ENCODE data around the gene ARHGAP19.

Gene ARHGAP19

DNA sequence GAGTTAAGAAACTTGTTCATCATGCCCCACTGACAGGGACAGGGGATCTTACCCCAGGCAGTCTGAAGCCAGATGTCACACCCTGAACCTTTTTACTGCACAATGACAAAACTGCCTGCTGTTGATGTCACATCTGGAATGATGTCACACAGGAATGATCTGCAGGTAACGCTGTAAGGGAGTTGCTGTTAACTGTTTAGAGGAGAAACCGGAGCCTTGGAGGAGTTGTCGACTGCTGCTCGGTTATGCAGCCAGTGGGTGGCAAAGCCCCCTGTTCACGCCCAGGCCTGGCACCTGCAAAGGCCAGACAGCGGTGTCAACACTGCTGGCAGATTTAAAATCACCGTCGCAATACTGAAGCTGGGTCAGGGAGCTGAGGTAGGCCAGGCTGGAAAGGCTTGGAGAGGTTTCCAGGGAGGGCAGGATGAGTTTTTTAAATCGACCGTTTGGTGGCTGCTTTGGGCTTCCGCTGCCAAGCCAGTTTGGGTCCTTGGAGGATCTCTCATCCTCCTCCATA, 96.7 kb downstream of the ARHGAP19 start:
- no peak for DNase-seq (ENCODE audit: low read depth in 2 of 2)

DNA sequence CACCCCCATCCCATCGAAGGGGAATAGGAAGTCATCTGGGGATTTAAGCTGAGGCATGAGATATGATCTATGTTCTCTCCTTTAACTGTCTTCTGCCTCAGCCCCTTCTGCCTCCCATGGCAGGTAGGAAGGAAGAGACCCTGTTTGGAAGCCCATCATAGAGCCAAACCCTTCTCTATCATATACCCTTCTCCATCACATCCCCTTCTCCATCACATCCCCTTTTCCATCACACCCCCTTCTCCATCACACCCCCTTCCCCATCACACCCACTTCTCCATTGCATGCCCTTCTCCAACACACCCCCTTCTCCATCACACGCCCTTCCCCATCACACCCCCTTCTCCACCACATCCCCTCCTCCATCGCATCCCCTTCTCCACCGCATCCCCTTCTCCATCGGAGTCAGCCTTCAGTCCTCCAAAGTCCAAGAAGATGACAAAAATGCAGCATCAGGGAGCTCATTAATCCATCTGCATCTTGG, 99.4 kb downstream of the ARHGAP19 start:
- no peak for DNase-seq (ENCODE audit: low read depth in 2 of 2)

DNA sequence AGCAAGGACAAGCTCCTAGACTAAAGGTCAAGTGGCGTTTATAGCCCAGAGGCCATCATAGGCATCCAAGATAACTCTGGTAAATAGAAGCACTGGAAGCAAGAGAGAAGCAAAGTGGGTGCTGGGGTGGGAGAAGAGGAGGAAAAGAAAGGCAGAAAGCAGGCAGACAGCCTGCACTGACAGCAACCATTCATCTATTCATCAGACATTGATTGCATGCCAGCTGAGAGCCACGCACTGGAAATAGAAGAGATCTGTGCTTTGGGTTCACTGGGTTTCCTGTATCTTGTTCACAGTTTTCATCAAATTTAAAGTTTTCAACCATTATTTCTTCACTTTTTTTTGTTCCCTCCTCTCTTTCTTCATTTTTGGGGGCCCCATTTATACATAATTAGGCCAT, 102.0 kb downstream of the ARHGAP19 start:
- DNase-seq (ENCODE audit: low read depth in 2 of 2), result no peak

DNA sequence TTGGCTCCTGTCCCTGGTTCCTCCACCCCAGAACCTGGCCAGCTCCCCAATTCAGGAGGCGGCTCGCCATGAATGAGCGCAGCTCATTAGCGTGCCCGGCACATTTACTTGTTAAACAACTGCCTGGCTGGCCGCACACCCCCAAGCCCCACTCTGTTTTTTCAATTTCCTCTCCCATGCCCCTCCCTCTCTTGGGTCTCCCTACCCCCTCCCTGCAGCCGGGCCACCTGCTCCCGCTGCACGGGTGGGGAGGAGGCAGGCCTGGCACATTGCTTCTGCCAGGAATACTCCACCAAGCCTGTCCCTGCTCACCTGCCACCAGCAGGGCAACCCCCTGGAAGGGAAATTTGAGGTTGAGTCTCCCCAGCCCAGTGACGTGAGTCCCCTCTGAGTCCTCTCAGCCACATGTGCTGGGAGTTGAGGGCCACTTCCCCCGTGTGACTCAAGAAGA, 104.2 kb downstream of the ARHGAP19 start:
- DNase-seq (ENCODE audit: low read depth in 2 of 2), result no peak

DNA sequence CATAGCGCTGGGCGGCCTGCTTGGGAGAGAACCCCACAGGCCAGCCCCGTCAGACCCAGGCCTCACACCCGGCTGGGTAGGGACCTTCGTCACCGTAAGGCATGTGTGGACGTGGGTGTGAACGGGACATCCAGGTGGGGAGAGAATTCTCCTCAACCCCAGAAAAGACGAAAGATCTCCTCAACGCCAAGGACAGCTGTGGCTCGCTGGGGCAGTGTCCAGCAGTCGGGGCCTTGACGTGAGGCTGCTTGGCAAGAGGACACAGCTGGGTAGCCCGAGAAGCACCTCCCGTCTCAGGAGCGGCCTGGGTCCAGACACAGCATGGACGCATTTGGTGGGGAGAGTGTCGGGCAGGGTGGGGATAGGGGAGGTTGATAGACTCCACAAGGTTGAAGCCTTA, 105.5 kb downstream of the ARHGAP19 start:
- DNase-seq (ENCODE audit: low read depth in 2 of 2), result no peak

DNA sequence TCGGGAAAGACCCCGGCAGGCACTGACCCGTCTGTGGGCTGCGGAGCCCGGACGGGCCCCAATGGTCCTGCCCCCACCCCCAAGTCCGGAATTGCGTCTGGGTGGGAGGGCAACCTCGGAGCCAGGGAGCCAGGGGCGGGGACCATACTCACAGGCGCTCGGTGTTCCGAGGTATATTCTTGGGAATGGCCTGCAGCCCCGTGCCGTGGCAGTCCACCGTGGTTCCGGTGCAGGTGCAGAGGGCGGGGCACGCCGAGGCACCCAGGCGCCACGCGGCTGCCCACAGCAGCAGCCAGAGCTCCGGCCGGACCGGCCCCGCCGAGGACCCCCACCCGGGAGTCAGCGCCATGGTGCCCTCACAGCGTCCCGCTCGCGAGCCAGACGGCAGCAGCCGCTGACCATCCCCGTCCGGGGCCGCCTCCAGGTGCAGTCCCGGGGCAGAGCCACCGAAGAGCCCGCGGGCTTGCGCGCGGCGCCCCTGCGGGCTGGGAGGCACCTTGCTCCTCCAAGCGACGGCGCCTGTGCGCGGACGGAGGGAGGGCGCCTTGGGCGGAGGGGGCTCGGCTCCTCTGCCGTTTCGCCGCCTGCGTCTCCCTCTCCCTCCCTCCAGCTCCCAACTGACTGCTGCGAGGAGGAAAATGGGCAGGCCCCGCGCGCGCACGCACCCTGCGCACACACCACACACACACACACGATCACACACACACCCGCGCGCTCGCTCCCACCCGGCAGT, 106.9 kb downstream of the ARHGAP19 start, which contains the start of gene SLIT1:
TSS of gene SLIT1 (minus strand) at position 634 of the 733 bp plus-strand sequence. CDS start at position 349, 285 bp downstream.
- no peak for DNase-seq (ENCODE audit: low read depth in 2 of 2)

DNA sequence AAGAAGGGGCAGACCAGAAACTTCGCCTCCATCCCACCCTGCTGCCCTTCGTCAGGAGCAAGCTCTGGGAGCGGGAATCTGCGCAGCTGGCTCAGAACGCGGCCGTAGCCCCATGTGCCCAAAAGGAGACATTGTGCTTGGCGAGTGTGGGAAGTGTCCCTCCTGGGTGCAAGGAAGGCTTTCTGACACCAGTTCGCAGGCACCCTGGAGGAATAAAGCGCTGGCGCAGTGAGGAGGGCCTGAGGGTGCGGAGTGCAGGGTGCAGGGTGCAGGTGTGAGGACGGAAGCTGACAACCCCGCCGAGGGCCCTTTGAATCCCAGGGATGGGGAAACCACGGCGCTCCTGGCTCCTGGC, 107.5 kb downstream of the ARHGAP19 start:
- DNase-seq (ENCODE audit: low read depth in 2 of 2), result no peak

DNA sequence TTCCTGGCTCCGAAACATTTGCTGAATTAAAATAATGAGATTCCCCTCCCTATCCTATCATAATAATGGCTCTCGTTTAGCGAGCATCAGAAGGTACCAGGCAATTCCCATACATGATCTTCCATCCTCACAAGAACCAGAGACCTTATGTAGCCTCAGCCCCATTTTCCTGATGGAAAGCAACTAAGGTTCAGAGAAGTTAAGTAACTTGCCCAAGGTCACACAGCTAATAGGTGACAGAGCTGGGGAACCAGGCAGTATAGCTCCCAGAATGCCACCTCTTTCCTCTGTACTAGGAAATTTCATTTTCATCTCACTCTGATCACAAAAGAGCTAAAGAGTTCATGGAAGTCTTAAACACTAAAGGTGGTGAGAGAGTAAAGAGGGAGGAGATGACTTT, 109.1 kb downstream of the ARHGAP19 start:
- DNase-seq (ENCODE audit: low read depth in 2 of 2), result no peak

DNA sequence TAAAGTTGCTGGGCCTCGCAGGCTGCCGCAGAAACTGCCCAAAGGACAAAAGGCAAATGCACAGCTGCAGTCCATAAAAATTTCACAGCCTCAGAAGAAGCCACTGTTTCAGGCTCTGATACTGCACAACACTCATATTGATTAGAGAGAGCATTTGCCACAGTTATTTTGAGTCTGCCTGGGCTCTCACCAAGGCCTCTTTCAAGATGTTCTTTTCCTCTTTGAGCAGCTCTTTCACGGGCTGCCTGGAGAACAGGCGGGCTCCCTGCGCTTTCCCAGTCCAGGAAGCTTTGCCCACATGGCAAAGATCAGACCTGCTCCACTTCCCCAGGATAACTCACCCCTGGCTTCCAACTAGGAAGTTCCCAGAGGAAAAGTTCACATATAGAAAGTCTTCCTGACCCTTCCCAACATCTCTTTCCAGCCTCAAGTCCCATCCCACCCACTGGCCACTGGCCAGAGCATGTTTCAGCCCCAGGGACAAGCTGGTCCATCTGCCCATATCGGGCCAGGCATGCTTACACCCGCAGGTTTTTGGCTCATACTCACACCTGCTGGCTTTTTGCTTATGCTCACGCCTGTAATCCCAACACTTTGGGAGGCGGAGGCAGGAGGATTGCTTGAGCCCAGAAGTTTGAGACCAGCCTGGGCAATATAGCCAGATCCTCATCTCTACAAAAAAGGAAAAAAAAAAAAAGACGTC, 110.0 kb downstream of the ARHGAP19 start:
- no peak for DNase-seq (ENCODE audit: low read depth in 2 of 2)

DNA sequence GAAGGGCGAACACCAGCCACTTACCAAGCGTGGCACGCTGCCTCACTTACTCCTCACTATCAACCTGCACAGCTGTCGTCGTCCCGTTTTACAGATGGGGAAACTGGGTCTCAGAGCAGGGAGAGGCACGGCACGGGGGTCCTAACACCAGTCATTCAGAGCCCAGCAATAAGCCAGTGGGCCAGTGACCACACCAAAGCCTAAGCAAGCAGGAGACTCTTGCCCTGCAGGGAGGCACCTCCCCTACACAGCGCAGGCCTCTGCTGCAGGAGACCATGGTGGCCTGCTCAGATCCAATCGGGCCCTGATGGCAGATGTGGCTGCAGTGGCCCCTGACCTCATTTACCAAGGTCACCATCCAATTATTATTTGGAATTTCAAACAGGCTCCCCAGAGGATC, 111.5 kb downstream of the ARHGAP19 start:
- no peak for DNase-seq (ENCODE audit: low read depth in 2 of 2)

DNA sequence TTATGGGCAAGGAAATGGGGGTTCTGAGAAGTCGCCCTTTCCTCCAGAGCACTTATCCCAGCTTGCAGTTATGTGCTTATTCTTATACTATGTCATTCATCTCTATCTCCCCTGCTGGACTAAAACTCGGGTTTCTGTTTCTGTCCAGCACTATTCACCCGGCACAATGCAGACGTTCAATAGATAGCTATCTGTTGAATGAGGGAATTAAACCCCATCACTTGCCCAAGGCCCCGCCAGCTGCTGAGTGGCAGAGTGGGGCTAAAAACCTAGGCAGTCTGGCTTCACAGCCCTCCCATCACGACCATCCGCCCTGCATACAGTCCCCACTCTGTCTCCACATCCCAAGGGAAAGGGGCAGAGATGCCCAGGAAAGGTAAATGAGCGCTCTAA, 112.1 kb downstream of the ARHGAP19 start:
- no peak for DNase-seq (ENCODE audit: low read depth in 2 of 2)

DNA sequence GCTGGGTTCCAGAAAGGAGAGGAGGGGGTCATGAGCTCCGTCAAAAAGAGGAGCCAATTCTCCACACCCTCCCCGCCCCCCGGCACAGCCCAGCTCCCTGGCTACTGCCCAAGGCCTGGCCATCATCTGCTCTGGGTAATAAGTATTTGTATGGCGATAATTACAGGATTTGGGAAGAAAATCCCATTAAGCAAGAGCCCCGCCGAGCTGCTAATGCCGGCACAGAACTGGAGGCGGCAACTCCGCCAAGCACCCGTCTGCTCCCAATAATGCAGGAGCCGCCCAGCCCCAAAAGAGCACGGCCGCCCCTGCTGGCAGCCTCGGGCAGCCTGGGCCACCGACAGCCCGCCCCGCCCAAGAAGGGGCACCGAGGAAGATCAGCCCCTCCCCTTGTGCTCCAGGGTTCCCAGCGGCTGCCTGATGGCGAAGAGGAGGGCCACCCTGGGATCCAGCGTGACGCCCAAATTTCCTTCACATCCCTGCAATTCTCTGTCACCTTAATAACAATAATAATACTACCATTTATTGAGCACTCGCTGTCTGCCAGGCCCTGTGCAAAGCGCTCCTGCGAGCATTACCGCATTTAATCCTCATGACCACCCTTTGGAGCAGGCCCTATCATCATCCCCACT, 112.6 kb downstream of the ARHGAP19 start:
- no peak for DNase-seq (ENCODE audit: low read depth in 2 of 2)

DNA sequence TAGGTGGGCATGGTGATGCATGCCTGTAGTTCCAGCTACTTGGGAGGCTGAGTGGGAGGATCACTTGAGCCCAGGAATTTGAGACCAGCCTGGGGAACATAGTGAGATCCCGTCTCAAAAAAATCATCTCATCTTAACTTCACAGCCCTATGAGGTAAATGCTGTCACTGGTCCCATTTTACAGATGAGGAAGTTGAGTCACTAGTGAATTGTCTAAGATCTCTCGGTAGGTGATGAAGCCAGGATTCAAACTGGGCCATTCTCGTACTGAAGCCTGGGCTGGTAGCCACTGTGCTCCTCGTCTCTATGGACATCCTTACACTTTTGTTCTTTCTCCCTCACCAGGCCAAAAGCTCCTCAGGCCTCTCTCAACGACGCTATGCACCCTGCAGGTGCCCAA, 113.1 kb downstream of the ARHGAP19 start:
- DNase-seq (ENCODE audit: low read depth in 2 of 2), result no peak

DNA sequence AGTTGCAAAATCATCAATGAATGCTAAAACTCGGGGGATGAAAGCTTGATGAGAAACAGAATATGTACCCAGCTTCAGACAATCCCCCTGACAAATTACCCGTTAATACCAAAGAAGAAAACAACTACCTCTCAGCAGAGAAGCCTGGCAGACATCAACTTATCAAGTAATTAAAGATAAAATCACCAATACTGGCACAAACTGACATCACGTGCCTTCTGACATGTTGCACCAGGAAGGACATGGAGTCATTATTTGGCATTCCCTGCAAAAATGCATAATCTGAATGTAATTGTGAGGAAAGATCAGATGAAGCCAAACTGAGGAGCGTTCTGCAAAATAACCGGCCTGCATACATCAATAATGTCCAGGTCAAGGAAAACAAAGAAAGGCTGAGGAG, 114.4 kb downstream of the ARHGAP19 start:
- no peak for DNase-seq (ENCODE audit: low read depth in 2 of 2)

DNA sequence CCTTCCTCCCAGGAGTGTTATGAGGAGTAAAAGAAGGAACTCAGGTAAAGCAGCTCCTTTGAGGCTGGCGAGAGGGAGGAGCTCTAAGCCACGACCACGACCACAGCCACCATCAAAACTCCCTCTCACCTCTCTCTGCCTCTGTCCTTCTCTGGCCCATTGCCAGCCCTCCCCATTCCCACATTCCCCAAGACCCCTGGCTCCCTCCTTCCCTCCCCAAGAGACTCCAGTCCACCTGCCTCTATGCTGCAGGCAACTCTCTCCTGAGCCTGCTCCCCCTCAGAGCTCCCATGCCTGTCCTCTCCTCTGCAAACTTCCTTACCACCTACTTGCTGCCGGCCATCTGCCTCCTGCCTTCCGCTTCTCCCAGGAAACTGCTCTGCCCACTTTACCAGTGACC, 116.2 kb downstream of the ARHGAP19 start:
- DNase-seq (ENCODE audit: low read depth in 2 of 2), result no peak

DNA sequence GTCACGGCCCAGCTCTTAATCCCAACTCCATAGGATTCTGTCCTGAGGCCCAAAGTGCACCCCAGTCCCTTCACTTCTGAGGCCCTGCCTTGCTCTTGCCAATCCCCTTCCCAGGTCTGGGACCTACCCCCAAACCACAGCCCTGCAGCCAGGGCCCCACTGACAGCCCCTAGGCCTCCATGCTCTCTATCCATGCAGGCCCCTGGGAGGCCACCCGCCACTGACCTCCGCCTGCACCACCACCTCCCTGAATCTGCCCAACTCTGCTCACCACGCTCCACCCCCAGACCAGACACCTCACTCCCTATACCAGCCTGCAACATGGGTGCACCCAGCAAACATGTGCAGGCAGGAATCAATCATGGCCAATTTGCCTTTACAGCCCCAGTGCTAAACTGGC, 116.9 kb downstream of the ARHGAP19 start:
- DNase-seq (ENCODE audit: low read depth in 2 of 2), result no peak

DNA sequence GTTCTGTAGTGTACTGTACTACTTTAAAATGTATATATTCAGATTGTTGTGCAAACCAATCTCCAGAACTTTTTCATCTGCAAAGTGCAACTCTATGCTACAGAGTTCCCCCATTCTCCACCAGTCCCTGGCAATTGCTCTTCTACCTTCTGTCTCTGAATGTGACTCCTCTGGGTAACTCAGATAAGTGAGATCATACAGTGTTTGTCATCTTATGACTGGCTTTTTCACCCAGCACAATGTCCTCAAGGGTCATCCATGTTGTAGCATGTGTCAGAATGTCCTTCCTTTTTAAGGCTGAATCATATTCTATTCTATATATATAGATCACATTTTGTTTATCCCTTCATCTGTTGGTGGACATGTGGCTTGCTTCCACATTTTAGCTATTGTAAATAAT, 117.5 kb downstream of the ARHGAP19 start:
- DNase-seq (ENCODE audit: low read depth in 2 of 2), result no peak

DNA sequence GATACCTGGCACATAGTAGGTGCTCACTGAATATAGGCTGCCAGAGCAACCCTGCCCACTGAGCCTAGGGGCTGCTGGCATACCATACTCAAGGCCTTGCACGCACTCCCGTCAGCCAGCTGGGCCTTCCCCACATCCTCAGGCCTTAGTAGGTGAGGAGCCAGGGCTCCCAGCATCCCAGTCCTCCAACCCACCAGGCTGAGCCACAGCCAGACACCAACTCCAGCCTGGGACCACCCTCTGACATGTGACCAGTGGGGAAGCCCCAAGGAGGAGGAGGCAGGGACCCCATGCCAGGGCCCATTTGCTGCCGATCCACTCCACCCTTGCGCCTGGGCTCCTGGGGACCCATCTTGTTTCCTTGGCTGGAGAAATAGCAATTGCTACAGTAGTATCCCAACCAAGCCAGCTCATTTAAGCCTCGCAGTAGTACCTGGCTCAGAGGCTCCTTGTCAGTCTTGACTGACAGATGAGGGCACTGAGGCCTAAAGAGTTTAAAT, 118.1 kb downstream of the ARHGAP19 start:
- no peak for DNase-seq (ENCODE audit: low read depth in 2 of 2)

DNA sequence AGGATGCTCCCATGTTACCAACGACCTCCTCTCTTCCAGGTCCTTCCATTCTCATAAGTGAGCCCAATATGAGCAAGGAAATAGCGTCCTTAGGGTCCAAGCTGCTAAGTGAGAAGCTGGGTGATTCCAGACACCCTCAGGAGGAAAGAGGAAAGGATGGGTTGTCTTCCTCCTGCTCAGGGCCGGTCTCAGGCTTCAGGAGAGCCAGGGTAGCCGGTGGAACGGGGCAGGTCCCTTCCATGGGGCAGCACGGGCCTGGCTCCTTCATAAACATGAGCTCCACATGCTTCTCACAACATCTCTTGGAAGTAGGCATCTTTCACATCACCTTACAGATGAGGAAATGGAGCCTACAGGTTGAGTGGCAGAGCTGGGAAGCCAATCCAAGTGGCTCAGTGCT, 119.4 kb downstream of the ARHGAP19 start:
- DNase-seq (ENCODE audit: low read depth in 2 of 2), result no peak

Measured in stimulated activated CD8-positive, alpha-beta memory T cell treated with anti-CD3 and anti-CD28 coated beads, Interleukin-2, amount 100 ng/mL, for 48 hours (primary cell).